Brain microvascular endothelial cell (primary cell): ENCODE data around the gene KLHL17.
A peak's percentile ranks its signal among the peaks of the same experiment; 100 is the strongest.

ENCODE experiments used
- DNase-seq: peaks from one replicate; pipeline ENCODE4 v3.0.0-alpha.2; 2020
- H3K27ac ChIP-seq: fragments of 250-450 bp; sonication (Bioruptor Pico); 2 replicates; pipeline ENCODE4 v1.5.1; 2020; ENCODE audit warnings: mild to moderate bottlenecking, moderate library complexity
- H3K27me3 ChIP-seq: fragments of 250-450 bp; sonication (Bioruptor Pico); replicated peaks from 2 replicates; pipeline ENCODE4 v1.5.1; 2020; ENCODE audit warnings: mild to moderate bottlenecking
- H3K36me3 ChIP-seq: fragments of 250-450 bp; sonication (Bioruptor Pico); replicated peaks from 2 replicates; pipeline ENCODE4 v1.5.1; 2020; ENCODE audit warnings: mild to moderate bottlenecking
- H3K4me3 ChIP-seq: 2 replicates; pipeline ENCODE4 v1.5.1; 2011; ENCODE audit warnings: low read depth, mild to moderate bottlenecking, control low read depth, low read length, moderate library complexity
- CTCF ChIP-seq: IDR thresholded peaks from 2 replicates; pipeline ENCODE4 v1.5.1; 2011; ENCODE audit warnings: low read depth, mild to moderate bottlenecking, moderate library complexity, low read length, control low read depth, inconsistent platforms; ENCODE audit errors: missing control alignments
- in situ Hi-C: cut with HindIII; loops from 2 replicates; pipeline ENCODE4 v1.10.0; 2017; ENCODE audit warnings: low sequenced_read_pairs, low pct_ligation_motif_present

KLHL17 gene

GRCh38 chr1:960363-961131 is at the start of gene KLHL17:
Gene KLHL17 (plus strand): TSS chr1:960584. CDS start chr1:960694, 110 bp downstream.
- in situ Hi-C loops = no loop called here
- no peak within 1 kb of the TSS for H3K27ac ChIP-seq
- peak; percentile 62 for DNase-seq
- no peaks in the 10 kb centered on the region for H3K27me3 ChIP-seq
- peaks cover 28% of the 10 kb centered on the region for H3K36me3 ChIP-seq
- no peak for TF ChIP-seq CTCF
- peak within 1 kb of the TSS; percentile 56 for H3K4me3 ChIP-seq

- H3K4me3 ChIP-seq = no peak overlapping the region
- DNase-seq = no peak
- H3K27me3 ChIP-seq = peaks cover 20% of the 10 kb centered on the region
- H3K36me3 ChIP-seq = no peaks in the 10 kb centered on the region
- in situ Hi-C loops = no loop called here
- H3K27ac ChIP-seq = no peak overlapping the region
- no peak for TF ChIP-seq CTCF
These were observed 49.3 kb upstream of the KLHL17 start for GRCh38 chr1:910881-911721.

- no peak overlapping the region for H3K4me3 ChIP-seq
- H3K36me3 ChIP-seq = no peaks in the 10 kb centered on the region
- in situ Hi-C loops = no loop called here
- H3K27ac ChIP-seq = no peak overlapping the region
- peaks cover 27% of the 10 kb centered on the region for H3K27me3 ChIP-seq
- no peak for DNase-seq
- TF ChIP-seq CTCF = no peak
These were observed 48.3 kb upstream of the KLHL17 start for GRCh38 chr1:911875-912739.

- in situ Hi-C loops = no loop called here
- TF ChIP-seq CTCF = peak; percentile 60
- H3K27me3 ChIP-seq = peaks cover 33% of the 10 kb centered on the region
These were observed 47.6 kb upstream of the KLHL17 start for GRCh38 chr1:912740-913301.

GRCh38 chr1:913491-914130 is 46.8 kb upstream of the KLHL17 start:
- no peak for DNase-seq
- no peaks in the 10 kb centered on the region for H3K36me3 ChIP-seq
- H3K4me3 ChIP-seq = no peak overlapping the region
- no peak overlapping the region for H3K27ac ChIP-seq
- no peak for TF ChIP-seq CTCF
- H3K27me3 ChIP-seq = peaks cover 37% of the 10 kb centered on the region
- in situ Hi-C loops = no loop called here

More at GRCh38 chr1:912740-913301, 47.6 kb upstream of the KLHL17 start:
- H3K4me3 ChIP-seq = no peak overlapping the region
- H3K36me3 ChIP-seq = no peaks in the 10 kb centered on the region
- DNase-seq = peak; percentile 28
- no peak overlapping the region for H3K27ac ChIP-seq
